HepG2 (cell line): ENCODE measurements around the gene CFAP61. TPM values are rescaled to one million over a fixed set of nuclear protein-coding genes. Genes with fewer than 3 reads are reported as not detected.

Experiments used
- ARID4A ChIP-seq: sonication (generic); formaldehyde crosslinking; IDR thresholded peaks from 2 replicates; pipeline ENCODE4 v1.5.0; 2020; ENCODE audit warnings: mild to moderate bottlenecking, missing genetic modification reagents, borderline replicate concordance
- EP300 ChIP-seq, 3 experiments: sonication (generic) in 1 of 3; formaldehyde crosslinking in 1 of 3; IDR thresholded peaks; 2 replicates each; pipeline versions ENCODE4 v1.5.1 to v1.6.1; 2011 to 2020; ENCODE audit warnings: low read depth in 2 of 3, low read length in 2 of 3, borderline replicate concordance in 1 of 3, improper control_type of control experiment in 1 of 3, mild to moderate bottlenecking in 1 of 3, missing genetic modification reagents in 1 of 3, moderate library complexity in 1 of 3
- GATA4 ChIP-seq: sonication (generic); IDR thresholded peaks from 2 replicates; pipeline ENCODE4 v1.6.1; 2016; ENCODE audit warnings: antibody characterized with exemption, low read depth, borderline replicate concordance
- GATAD2A ChIP-seq: IDR thresholded peaks from 2 replicates; pipeline ENCODE4 v1.6.1; 2016
- HIVEP1 ChIP-seq: sonication (generic); formaldehyde crosslinking; IDR thresholded peaks from 2 replicates; pipeline ENCODE4 v1.4.0; 2020; ENCODE audit warnings: mild to moderate bottlenecking, missing genetic modification reagents
- IKZF4 ChIP-seq: sonication (generic); formaldehyde crosslinking; IDR thresholded peaks from 2 replicates; pipeline ENCODE4 v1.5.1; 2020; ENCODE audit warnings: borderline replicate concordance, mild to moderate bottlenecking, low read depth, missing genetic modification reagents; ENCODE audit errors: not compliant biosample characterization
- KDM4B ChIP-seq: sonication (generic); formaldehyde crosslinking; IDR thresholded peaks from 2 replicates; pipeline ENCODE4 v1.4.0; 2020; ENCODE audit warnings: missing genetic modification reagents
- MAFG ChIP-seq: sonication (generic); formaldehyde crosslinking; IDR thresholded peaks from 2 replicates; pipeline ENCODE4 v1.5.1; 2020; ENCODE audit warnings: mild to moderate bottlenecking, missing genetic modification reagents
- PLRG1 ChIP-seq: fragments of 450-650 bp; conservative IDR thresholded peaks from 2 replicates; pipeline ENCODE4 v1.6.1; 2016
- SMAD9 ChIP-seq: sonication (generic); formaldehyde crosslinking; IDR thresholded peaks from 2 replicates; pipeline ENCODE4 v1.5.1; 2020; ENCODE audit warnings: mild to moderate bottlenecking, missing genetic modification reagents
- SOX6 ChIP-seq, 2 experiments: fragments of 450-650 bp in 1 of 2; sonication (generic) in 1 of 2; formaldehyde crosslinking in 1 of 2; IDR thresholded peaks; 2 replicates each; pipeline versions ENCODE4 v1.4.0 to v1.6.1; 2017 to 2020; ENCODE audit warnings: antibody characterized with exemption in 1 of 2, mild to moderate bottlenecking in 1 of 2, missing genetic modification reagents in 1 of 2
- ZNF292 ChIP-seq: sonication (generic); formaldehyde crosslinking; IDR thresholded peaks from 2 replicates; pipeline ENCODE4 v1.8.1; 2022; ENCODE audit warnings: mild to moderate bottlenecking, low read depth, missing genetic modification reagents, borderline replicate concordance
- ZNF296 ChIP-seq: sonication (generic); formaldehyde crosslinking; conservative IDR thresholded peaks from 2 replicates; pipeline ENCODE4 v1.5.0; 2020; ENCODE audit warnings: mild to moderate bottlenecking, missing genetic modification reagents
- ZNF530 ChIP-seq: sonication (generic); formaldehyde crosslinking; IDR thresholded peaks from 2 replicates; pipeline ENCODE4 v1.5.0; 2020; ENCODE audit warnings: low read depth, mild to moderate bottlenecking, missing genetic modification reagents
- polyA plus RNA-seq, 8 experiments: library from polyadenylated mRNA; depleted of rRNA in 3 of 8; stranded (reverse) in 7 of 8; unstranded in 1 of 8; fragments of >200 nt; fragmentation: Illumina TruSeq in 4 of 8; extraction: Trizol in 4 of 8; gene quantifications; 2 replicates each; pipeline versions ENCODE4 v1.2.1 to v1.2.3, GENCODE V29; 2011 to 2016; ENCODE audit warnings: low read depth in 4 of 8, missing spikeins in 1 of 8, mixed read lengths in 1 of 8; ENCODE audit not compliant: insufficient read depth in 1 of 8
- total RNA-seq, 5 experiments: library from RNA; depleted of rRNA; stranded (reverse); fragments of >200 nt; fragmentation: Illumina TruSeq; extraction: Trizol; gene quantifications; 2 replicates each; pipeline ENCODE4 v1.2.3, GENCODE V29; 2016; ENCODE audit warnings: low read depth in 1 of 5
- TF ChIP-seq, protein P1 (sequence below): IDR thresholded peaks from 2 replicates; pipeline ENCODE4 v1.6.1; 2016; ENCODE audit warnings: missing biosample characterization, missing genetic modification reagents, low read depth
- TF ChIP-seq, protein P2 (sequence below): sonication (generic); formaldehyde crosslinking; IDR thresholded peaks from 2 replicates; pipeline ENCODE4 v1.8.0; 2022; ENCODE audit warnings: missing genetic modification reagents, low read depth, mild to moderate bottlenecking, borderline replicate concordance
- TF ChIP-seq, protein P3 (sequence below): IDR thresholded peaks from 2 replicates; pipeline ENCODE4 v1.4.0; 2020; ENCODE audit warnings: mild to moderate bottlenecking, missing genetic modification reagents

Gene CFAP61
- total and polyA plus RNA-seq, 2 of the 13 experiments (the other 11 are each of a cell fraction or from before 2014, with no cell fraction given), result 0.27 TPM; not detected in 1

- TF ChIP-seq ARID4A (CRISPR knock-in tag) (peak; percentile 100), GATA4 (0 out of 2 replicates have a peak, but pooled peaks have one; percentile 48), IKZF4 (CRISPR knock-in tag) (peak; percentile 83), HIVEP1 (CRISPR knock-in tag) (peak; percentile 70), KDM4B (CRISPR knock-in tag) (peak; percentile 93), GATAD2A (CRISPR knock-in tag) (peak; percentile 87), SMAD9 (CRISPR knock-in tag) (peak; percentile 97; the same call in 1 of the 2 replicates), SOX6 (IDR thresholded peaks at IDR 0.05) (no peak), SOX6 (CRISPR knock-in tag; IDR thresholded peaks at IDR 0.05) (peak; percentile 84), ZNF296 (peak; percentile 65; the same call in 1 of the 2 replicates), PLRG1 (no peak), MAFG (peak; percentile 74), EP300 (IDR thresholded peaks at IDR 0.05; ENCODE audit: low read depth in 2 of 2, low read length in 2 of 2) (peak in 1 of 2 experiments; percentile 36; a peak in 2 of 4 replicates), EP300 (CRISPR knock-in tag; IDR thresholded peaks at IDR 0.05; ENCODE audit: borderline replicate concordance) (peak; percentile 40; the same call in 1 of the 2 replicates), ZNF530 (CRISPR knock-in tag) (no peak), ZNF292 (CRISPR knock-in tag) (peak; percentile 96)
- TF ChIP-seq, protein P1, sequence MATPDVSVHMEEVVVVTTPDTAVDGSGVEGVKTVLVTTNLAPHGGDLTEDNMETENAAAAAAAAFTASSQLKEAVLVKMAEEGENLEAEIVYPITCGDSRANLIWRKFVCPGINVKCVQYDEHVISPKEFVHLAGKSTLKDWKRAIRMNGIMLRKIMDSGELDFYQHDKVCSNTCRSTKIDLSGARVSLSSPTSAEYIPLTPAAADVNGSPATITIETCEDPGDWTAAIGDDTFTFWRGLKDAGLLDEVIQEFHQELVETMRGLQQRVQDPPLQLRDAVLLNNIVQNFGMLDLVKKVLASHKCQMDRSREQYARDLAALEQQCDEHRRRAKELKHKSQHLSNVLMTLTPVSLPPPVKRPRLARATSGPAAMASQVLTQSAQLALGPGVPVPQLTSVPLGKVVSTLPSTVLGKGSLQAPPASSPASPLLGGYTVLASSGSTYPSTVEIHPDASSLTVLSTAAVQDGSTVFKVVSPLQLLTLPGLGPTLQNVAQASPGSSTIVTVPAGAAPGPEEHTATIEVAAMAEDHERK (CRISPR knock-in tag), result peak; percentile 79
- TF ChIP-seq, protein P2, sequence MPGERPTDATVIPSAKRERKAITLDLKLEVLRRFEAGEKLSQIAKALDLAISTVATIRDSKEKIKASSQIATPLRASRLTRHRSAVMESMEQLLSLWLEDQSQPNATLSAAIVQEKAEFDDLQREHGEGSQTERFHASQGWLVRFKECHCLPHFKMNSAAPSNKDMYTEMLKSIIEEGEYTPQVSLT, result no peak; the same call in 1 of the 2 replicates
- TF ChIP-seq, protein P3, sequence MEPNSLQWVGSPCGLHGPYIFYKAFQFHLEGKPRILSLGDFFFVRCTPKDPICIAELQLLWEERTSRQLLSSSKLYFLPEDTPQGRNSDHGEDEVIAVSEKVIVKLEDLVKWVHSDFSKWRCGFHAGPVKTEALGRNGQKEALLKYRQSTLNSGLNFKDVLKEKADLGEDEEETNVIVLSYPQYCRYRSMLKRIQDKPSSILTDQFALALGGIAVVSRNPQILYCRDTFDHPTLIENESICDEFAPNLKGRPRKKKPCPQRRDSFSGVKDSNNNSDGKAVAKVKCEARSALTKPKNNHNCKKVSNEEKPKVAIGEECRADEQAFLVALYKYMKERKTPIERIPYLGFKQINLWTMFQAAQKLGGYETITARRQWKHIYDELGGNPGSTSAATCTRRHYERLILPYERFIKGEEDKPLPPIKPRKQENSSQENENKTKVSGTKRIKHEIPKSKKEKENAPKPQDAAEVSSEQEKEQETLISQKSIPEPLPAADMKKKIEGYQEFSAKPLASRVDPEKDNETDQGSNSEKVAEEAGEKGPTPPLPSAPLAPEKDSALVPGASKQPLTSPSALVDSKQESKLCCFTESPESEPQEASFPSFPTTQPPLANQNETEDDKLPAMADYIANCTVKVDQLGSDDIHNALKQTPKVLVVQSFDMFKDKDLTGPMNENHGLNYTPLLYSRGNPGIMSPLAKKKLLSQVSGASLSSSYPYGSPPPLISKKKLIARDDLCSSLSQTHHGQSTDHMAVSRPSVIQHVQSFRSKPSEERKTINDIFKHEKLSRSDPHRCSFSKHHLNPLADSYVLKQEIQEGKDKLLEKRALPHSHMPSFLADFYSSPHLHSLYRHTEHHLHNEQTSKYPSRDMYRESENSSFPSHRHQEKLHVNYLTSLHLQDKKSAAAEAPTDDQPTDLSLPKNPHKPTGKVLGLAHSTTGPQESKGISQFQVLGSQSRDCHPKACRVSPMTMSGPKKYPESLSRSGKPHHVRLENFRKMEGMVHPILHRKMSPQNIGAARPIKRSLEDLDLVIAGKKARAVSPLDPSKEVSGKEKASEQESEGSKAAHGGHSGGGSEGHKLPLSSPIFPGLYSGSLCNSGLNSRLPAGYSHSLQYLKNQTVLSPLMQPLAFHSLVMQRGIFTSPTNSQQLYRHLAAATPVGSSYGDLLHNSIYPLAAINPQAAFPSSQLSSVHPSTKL, result peak; percentile 86
Observed at GRCh38 chr20:20017001-20017843, 35.1 kb upstream of the CFAP61 start, which contains the start of gene NAA20 (continued).
